Tibial artery (tissue), 4 donors: ENCODE measurements around the gene NPC1L1.

Experiments
- DNase-seq, 2 donors: peaks; one replicate each; pipeline ENCODE4 v3.0.0-alpha.2; 2019
- H3K27ac ChIP-seq, 2 donors: fragments of 200-600 bp; sonication (generic) in 1 of 2; 1 replicate in 1 of 2; 2 replicates in 1 of 2; pipeline ENCODE4 v1.5.1; 2018 to 2019; ENCODE audit warnings: mild to moderate bottlenecking in 1 of 2
- H3K27me3 ChIP-seq, 2 donors: fragments of 200-600 bp; sonication (generic) in 1 of 2; one replicate each; pipeline versions ENCODE4 v1.5.1 to v1.6.0; 2016 to 2019
- H3K36me3 ChIP-seq, 3 donors: fragments of 200-600 bp; sonication (generic) in 2 of 3; one replicate each; pipeline ENCODE4 v1.5.1; 2016 to 2019; ENCODE audit warnings: mild to moderate bottlenecking in 2 of 3
- H3K4me1 ChIP-seq, 4 donors: fragments of 200-600 bp; sonication (generic) in 2 of 4; 1 replicate in 3 of 4; 2 replicates in 1 of 4; pipeline ENCODE4 v1.5.1; 2016 to 2019
- H3K4me3 ChIP-seq, 2 donors: fragments of 200-600 bp; sonication (generic) in 1 of 2; 1 replicate in 1 of 2; 2 replicates in 1 of 2; pipeline ENCODE4 v1.5.1; 2018 to 2019; ENCODE audit warnings: mild to moderate bottlenecking in 2 of 2
- H3K9me3 ChIP-seq, 3 donors: fragments of 200-600 bp; sonication (generic) in 1 of 3; one replicate each; pipeline ENCODE4 v1.5.1; 2016 to 2019
- CTCF ChIP-seq, 2 experiments: fragments of 200-600 bp in 1 of 2; fragments of 450-650 bp in 1 of 2; IDR thresholded peaks; one replicate each; pipeline ENCODE4 v1.5.1; 2017 to 2019; ENCODE audit warnings: antibody characterized with exemption in 2 of 2, mild to moderate bottlenecking in 1 of 2, moderate library complexity in 1 of 2
- intact Hi-C: fragments of 100-400 bp; cut with DNase I; formaldehyde crosslinking; loops from one replicate; pipeline ENCODE4 v1.15.0; 2023; ENCODE audit warnings: low total_unique reads

The NPC1L1 gene

DNA sequence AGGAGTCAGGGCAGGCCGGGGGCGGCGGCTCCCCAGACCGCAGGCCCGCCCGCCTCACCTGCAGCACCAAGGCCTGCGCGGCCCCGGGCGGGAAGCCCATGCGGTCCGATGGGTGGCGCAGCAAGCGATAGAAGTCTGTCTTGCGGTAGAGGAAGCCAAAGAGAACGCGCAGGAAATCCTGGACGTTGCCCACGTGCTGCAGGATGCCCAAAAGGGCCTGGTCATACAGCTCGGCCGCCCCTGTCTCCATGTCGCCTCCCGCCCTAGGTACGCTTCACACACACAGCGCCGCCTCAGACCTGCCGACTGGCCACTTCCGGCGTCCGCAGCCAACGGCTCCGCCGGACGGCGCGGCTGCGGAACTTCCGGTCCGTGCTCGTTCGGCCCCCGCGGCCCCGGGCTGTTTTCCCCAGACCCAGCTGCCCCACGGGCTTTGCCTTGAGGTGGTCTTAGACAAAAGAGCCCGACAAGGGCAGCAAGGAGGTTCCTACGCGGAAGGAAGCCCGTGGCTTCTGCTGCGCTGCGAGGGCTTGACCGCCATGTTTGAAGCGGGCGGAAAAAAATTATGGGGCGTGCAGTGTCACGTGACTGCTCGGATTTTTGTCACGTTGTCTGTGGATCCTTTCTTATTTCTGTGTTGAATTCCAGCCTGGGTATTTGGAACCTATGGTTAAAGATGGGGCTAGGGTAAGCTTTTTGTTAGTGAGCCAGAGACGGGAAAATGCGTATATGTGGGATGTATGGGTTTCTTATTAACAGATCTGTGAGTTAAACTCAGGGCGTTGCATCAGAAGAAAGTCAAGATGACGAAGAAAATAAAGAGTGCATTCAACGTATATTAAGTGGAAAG is 50.6 kb downstream of the NPC1L1 start, which contains the start of gene NUDCD3:
TSS of gene NUDCD3 (minus strand) at position 308 of the 850 bp plus-strand sequence. CDS start at position 250, 58 bp downstream.
- DNase-seq = peak; percentile 80 to 88
- H3K9me3 ChIP-seq = no peaks in the 10 kb centered on the region
- peak within 1 kb of the TSS; percentile 93 to 98 for H3K27ac ChIP-seq
- peaks cover 0 to 42% (median 34%) of the 10 kb centered on the region in 4 donors for H3K4me1 ChIP-seq
- no peak for TF ChIP-seq CTCF (IDR thresholded peaks at IDR 0.05)
- H3K27me3 ChIP-seq = no peaks in the 10 kb centered on the region
- H3K4me3 ChIP-seq = peak within 1 kb of the TSS; percentile 88 to 89
- intact Hi-C loops = loop anchor here (10.0 kb wide), 1 partner anchor 74 kb away; no protein-coding TSS in a partner anchor
- no peaks in the 10 kb centered on the region for H3K36me3 ChIP-seq

DNA sequence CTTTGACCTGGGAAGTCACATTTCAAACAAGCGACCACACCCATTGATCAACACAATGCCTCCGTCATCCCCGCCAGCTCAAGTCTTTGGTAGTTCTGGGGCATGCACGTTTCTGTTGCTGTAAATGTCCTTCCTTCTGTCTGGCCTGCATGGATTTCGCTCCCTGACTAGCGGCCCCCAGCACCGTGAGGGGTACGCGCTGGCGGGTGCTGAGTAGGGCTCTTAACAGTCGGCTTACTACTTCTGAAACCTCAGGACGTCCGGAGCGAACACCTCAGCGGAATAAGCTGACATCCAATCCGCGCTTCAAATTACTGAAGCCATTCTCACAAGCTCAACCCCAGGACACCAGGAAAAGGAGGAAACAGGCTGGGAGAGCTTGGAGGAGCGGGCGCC is 51.2 kb downstream of the NPC1L1 start:
- Histone ChIP-seq H3K4me3 (peak overlapping the region; percentile 88 to 89), H3K9me3 (no peaks in the 10 kb centered on the region), H3K27me3 (no peaks in the 10 kb centered on the region), H3K4me1 (peaks cover 0 to 46% (median 34%) of the 10 kb centered on the region in 4 donors), H3K27ac (peak overlapping the region; percentile 93 to 98), H3K36me3 (peaks cover 0 to 3% (median 2%) of the 10 kb centered on the region in 3 donors)
- intact Hi-C loops = loop anchor here (10.0 kb wide), 1 partner anchor 75 kb away; no protein-coding TSS in a partner anchor
- no peak for DNase-seq
- no peak for TF ChIP-seq CTCF (IDR thresholded peaks at IDR 0.05)

GRCh38 chr7:44488955-44489354 is 52.2 kb downstream of the NPC1L1 start:
- Histone ChIP-seq H3K9me3 (no peaks in the 10 kb centered on the region), H3K4me3 (peak overlapping the region; percentile 88 to 89), H3K36me3 (peaks cover 9 to 13% (median 12%) of the 10 kb centered on the region in 3 donors), H3K4me1 (peaks cover 0 to 49% (median 35%) of the 10 kb centered on the region in 4 donors), H3K27ac (no peak overlapping the region), H3K27me3 (no peaks in the 10 kb centered on the region)
- DNase-seq = no peak
- intact Hi-C loops = no loop called here
- no peak for TF ChIP-seq CTCF (IDR thresholded peaks at IDR 0.05)

DNA sequence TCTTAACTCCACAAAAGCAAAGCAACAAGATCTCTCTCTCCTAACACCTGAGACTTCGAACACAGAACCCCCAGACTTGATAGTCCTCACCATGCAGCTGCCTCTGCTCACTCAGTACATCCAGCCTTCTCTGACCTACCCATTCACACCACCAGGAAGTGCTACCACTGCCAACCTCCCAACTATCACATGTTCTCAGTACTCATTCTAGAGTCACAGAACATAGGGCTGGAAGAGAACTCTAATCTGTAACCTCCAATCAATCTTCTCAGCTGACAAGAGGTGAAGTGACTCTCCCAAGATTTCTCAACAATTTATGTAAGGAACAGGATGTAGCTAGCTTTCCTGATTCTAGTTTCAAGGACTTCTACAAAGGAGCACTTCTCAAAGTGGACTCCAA is 54.4 kb downstream of the NPC1L1 start:
- peaks cover 31 to 35% (median 35%) of the 10 kb centered on the region in 3 donors for H3K36me3 ChIP-seq
- peaks cover 0 to 49% (median 35%) of the 10 kb centered on the region in 4 donors for H3K4me1 ChIP-seq
- no peak overlapping the region for H3K27ac ChIP-seq
- no peak overlapping the region for H3K4me3 ChIP-seq
- TF ChIP-seq CTCF (IDR thresholded peaks at IDR 0.05) = no peak
- peaks cover 0 to 4% (median 0%) of the 10 kb centered on the region in 3 donors for H3K9me3 ChIP-seq
- H3K27me3 ChIP-seq = no peaks in the 10 kb centered on the region
- DNase-seq = no peak
- intact Hi-C loops = no loop called here

- Histone ChIP-seq H3K27ac (no peak overlapping the region), H3K9me3 (peaks cover 0 to 4% (median 0%) of the 10 kb centered on the region in 3 donors), H3K36me3 (peaks cover 38 to 42% (median 41%) of the 10 kb centered on the region in 3 donors), H3K27me3 (no peaks in the 10 kb centered on the region), H3K4me1 (peaks cover 0 to 49% (median 35%) of the 10 kb centered on the region in 4 donors), H3K4me3 (no peak overlapping the region)
- intact Hi-C loops = no loop called here
- DNase-seq = no peak
- TF ChIP-seq CTCF (IDR thresholded peaks at IDR 0.05) = no peak
These were observed 55.1 kb downstream of the NPC1L1 start for GRCh38 chr7:44486001-44486400.
